ENCODE measurements around the gene NR2C1.

Gene NR2C1

DNA sequence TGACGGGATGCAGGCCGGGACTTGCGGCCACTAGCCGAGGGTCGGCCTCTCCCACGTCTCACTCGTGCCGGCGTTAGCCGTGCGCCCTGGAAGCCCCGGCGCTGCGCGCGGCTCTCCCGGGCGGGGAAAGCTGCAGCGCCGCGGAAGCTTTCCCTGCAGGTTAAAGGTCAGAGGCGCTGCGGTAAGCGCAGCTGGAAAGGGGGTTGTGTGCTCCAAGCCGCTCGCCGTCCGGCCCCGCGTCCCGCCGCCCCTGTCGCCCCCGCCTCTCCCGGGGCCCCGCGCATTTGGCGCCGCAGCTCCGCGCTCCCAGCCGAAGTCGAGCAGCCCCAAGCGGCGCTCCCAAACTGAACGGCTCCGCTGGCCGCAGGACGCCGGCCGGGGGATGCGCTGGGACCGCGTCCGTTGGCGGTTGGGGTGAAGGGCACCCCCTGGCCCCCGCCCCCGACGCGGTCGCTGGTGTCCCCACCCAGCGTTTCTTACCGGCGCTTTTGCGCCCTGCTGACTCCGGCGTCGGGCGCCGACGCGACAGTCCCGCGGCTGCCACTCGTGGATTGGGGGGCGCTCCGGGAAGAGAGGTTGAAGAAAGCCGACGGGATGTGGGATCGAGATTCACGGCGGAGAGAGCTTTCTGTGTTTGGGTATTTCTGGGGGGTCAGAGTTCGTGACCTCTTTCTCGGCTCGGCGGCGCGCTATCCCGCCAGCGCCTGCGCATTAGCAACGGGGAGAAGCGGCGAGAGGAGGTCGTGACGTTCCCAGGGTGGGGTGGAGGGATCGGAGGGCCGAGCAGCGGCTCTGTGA lies at the start of gene NR2C1:
TSS of gene NR2C1 (minus strand) at position 719 of the 798 bp plus-strand sequence. CDS start 6,234 bp downstream, outside the sequence.
- H3K4me2 ChIP-seq (ENCODE audit: low read length): peak within 1 kb of the TSS; percentile 86
- TF ChIP-seq EZH2phosphoT487 (IDR thresholded peaks at IDR 0.05; ENCODE audit: low read depth): no peak
- TF ChIP-seq CTCF (IDR thresholded peaks at IDR 0.05; ENCODE audit: low read depth, low read length): no peak
- H3K9me3 ChIP-seq (ENCODE audit: insufficient read depth, low read length): no peaks in the 10 kb centered on the region
- peak within 1 kb of the TSS; percentile 94 for H3K4me3 ChIP-seq (ENCODE audit: low read length)
- peaks cover 5% of the 10 kb centered on the region; the same call in 1 of the 2 replicates for H3K4me1 ChIP-seq (ENCODE audit: low read length)
- H2AFZ ChIP-seq (ENCODE audit: low read depth, low read length): peak within 1 kb of the TSS; percentile 75
- peak within 1 kb of the TSS; percentile 77 for H3K9ac ChIP-seq (ENCODE audit: low read length)
- peak within 1 kb of the TSS; percentile 34 for H3K27ac ChIP-seq (ENCODE audit: low read length)
- peaks cover 4% of the 10 kb centered on the region for H3K36me3 ChIP-seq (replicated peaks; ENCODE audit: low read depth, low read length)
- 0 out of 2 replicates have a peak, but pooled peaks cover 6% of the 10 kb centered on the region for H4K20me1 ChIP-seq (ENCODE audit: insufficient read depth, low read length)
- H3K27me3 ChIP-seq (ENCODE audit: low read depth, low read length): peaks cover 12% of the 10 kb centered on the region; the same call in 1 of the 2 replicates
- peaks cover 21% of the 10 kb centered on the region for H3K79me2 ChIP-seq (ENCODE audit: low read length)

- H3K4me3 ChIP-seq (ENCODE audit: low read length): no peak overlapping the region
- 0 out of 2 replicates have a peak, but pooled peaks cover 3% of the 10 kb centered on the region for H3K4me1 ChIP-seq (ENCODE audit: low read length)
- H3K4me2 ChIP-seq (ENCODE audit: low read length): no peak overlapping the region
- H3K9me3 ChIP-seq (ENCODE audit: insufficient read depth, low read length): no peaks in the 10 kb centered on the region
- no peak overlapping the region for H2AFZ ChIP-seq (ENCODE audit: low read depth, low read length)
- no peak overlapping the region for H3K9ac ChIP-seq (ENCODE audit: low read length)
- no peaks in the 10 kb centered on the region for H3K36me3 ChIP-seq (replicated peaks; ENCODE audit: low read depth, low read length)
- no peaks in the 10 kb centered on the region for H4K20me1 ChIP-seq (ENCODE audit: insufficient read depth, low read length)
- peaks cover 11% of the 10 kb centered on the region for H3K27me3 ChIP-seq (ENCODE audit: low read depth, low read length)
- H3K79me2 ChIP-seq (ENCODE audit: low read length): no peaks in the 10 kb centered on the region
- H3K27ac ChIP-seq (ENCODE audit: low read length): no peak overlapping the region
- no peak for TF ChIP-seq CTCF (IDR thresholded peaks at IDR 0.05; ENCODE audit: low read depth, low read length)
- TF ChIP-seq EZH2phosphoT487 (IDR thresholded peaks at IDR 0.05; ENCODE audit: low read depth): no peak
Observed at GRCh38 chr12:95118788-95119179, 45.4 kb upstream of the NR2C1 start.

- no peaks in the 10 kb centered on the region for H3K79me2 ChIP-seq (ENCODE audit: low read length)
- no peaks in the 10 kb centered on the region for H4K20me1 ChIP-seq (ENCODE audit: insufficient read depth, low read length)
- 0 out of 2 replicates have a peak, but pooled peaks cover 3% of the 10 kb centered on the region for H3K4me1 ChIP-seq (ENCODE audit: low read length)
- H2AFZ ChIP-seq (ENCODE audit: low read depth, low read length): no peak overlapping the region
- peaks cover 13% of the 10 kb centered on the region for H3K27me3 ChIP-seq (ENCODE audit: low read depth, low read length)
- no peak overlapping the region for H3K9ac ChIP-seq (ENCODE audit: low read length)
- H3K4me2 ChIP-seq (ENCODE audit: low read length): no peak overlapping the region
- no peaks in the 10 kb centered on the region for H3K9me3 ChIP-seq (ENCODE audit: insufficient read depth, low read length)
- TF ChIP-seq CTCF (IDR thresholded peaks at IDR 0.05; ENCODE audit: low read depth, low read length): no peak
- TF ChIP-seq EZH2phosphoT487 (IDR thresholded peaks at IDR 0.05; ENCODE audit: low read depth): no peak
- no peaks in the 10 kb centered on the region for H3K36me3 ChIP-seq (replicated peaks; ENCODE audit: low read depth, low read length)
- no peak overlapping the region for H3K27ac ChIP-seq (ENCODE audit: low read length)
- H3K4me3 ChIP-seq (ENCODE audit: low read length): no peak overlapping the region
Observed at GRCh38 chr12:95118138-95118787, 44.8 kb upstream of the NR2C1 start.

GRCh38 chr12:95117178-95117599 lies 43.8 kb upstream of the NR2C1 start:
- Histone ChIP-seq H3K9ac (ENCODE audit: low read length) (no peak overlapping the region), H2AFZ (ENCODE audit: low read depth, low read length) (no peak overlapping the region), H3K9me3 (ENCODE audit: insufficient read depth, low read length) (no peaks in the 10 kb centered on the region), H3K79me2 (ENCODE audit: low read length) (no peaks in the 10 kb centered on the region), H4K20me1 (ENCODE audit: insufficient read depth, low read length) (no peaks in the 10 kb centered on the region), H3K27me3 (ENCODE audit: low read depth, low read length) (peaks cover 13% of the 10 kb centered on the region), H3K27ac (ENCODE audit: low read length) (no peak overlapping the region), H3K4me1 (ENCODE audit: low read length) (0 out of 2 replicates have a peak, but pooled peaks cover 3% of the 10 kb centered on the region), H3K36me3 (replicated peaks; ENCODE audit: low read depth, low read length) (no peaks in the 10 kb centered on the region), H3K4me3 (ENCODE audit: low read length) (no peak overlapping the region), H3K4me2 (ENCODE audit: low read length) (0 out of 2 replicates have a peak overlapping the region, but pooled peaks have one; percentile 22)
- TF ChIP-seq EZH2phosphoT487 (IDR thresholded peaks at IDR 0.05; ENCODE audit: low read depth) (no peak), CTCF (IDR thresholded peaks at IDR 0.05; ENCODE audit: low read depth, low read length) (peak; percentile 86)
